ENCODE measurements around the gene PALLD. TPM values are rescaled to one million over a fixed set of nuclear protein-coding genes. Genes with fewer than 3 reads are reported as not detected.

The PALLD gene
- total and polyA plus RNA-seq, 2 of the 13 experiments (the other 11 are each of a cell fraction or from before 2014, with no cell fraction given): 0.50 to 1.5 TPM

DNA sequence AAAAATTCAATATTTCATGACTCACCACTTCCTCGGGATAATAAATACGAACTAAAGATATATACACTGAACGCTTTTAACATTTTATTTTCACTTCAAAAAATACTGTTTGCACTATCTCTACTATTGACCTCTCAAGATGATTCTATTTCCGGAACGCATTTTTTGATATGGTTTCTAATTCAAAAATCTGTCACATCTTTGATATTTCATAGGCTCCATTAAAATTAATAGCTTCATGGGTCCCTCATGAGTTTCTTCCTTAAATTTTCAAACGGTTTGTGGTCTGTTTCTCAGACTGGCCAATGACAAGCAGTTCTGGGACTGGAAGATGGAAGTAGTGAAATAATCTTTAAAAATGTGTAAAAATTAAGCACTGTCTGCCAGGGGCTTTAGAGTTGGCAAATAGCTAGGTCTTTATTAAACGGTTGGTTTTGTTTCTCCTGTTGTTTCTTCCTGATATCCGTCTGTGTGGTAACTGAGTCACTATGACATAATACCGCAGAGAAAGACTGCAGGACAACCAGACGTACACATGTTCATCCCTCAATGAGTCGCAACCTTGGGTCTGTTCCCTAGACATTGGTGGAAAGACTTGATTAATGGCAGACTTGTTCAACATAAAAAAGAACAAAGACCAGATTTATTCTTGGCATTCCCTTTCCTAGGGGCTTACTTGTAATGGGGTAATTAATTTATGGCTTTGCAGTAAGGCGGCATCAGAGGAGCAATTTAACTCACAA is 133.8 kb downstream of the PALLD start:
- Histone ChIP-seq H3K27me3 (ENCODE audit: control insufficient read depth in 1 of 2, insufficient read depth in 2 of 2, low read length in 2 of 2) (peaks cover 0 to 24% of the 10 kb centered on the region in 2 experiments; a peak in 4 of 5 replicates), H3K79me2 (ENCODE audit: insufficient read depth, low read length) (no peaks in the 10 kb centered on the region), H3K9me3 (ENCODE audit: low read length) (no peaks in the 10 kb centered on the region), H3K9ac (ENCODE audit: insufficient read depth, low read depth, low read length) (no peak overlapping the region), H3K36me3 (replicated peaks in 1 of 2; ENCODE audit: control insufficient read depth in 1 of 2, insufficient read depth in 2 of 2, low read length in 2 of 2) (no peaks in the 10 kb centered on the region), H3K4me1 (ENCODE audit: insufficient read depth, low read length) (0 out of 2 replicates have a peak, but pooled peaks cover 10% of the 10 kb centered on the region), H3K4me3 (replicated peaks in 1 of 3; ENCODE audit: insufficient read depth in 1 of 3, low read depth in 2 of 3, low read length in 3 of 3) (no peak overlapping the region), H2AFZ (ENCODE audit: low read length) (no peak overlapping the region), H4K20me1 (ENCODE audit: insufficient read depth, low read length) (no peaks in the 10 kb centered on the region), H3K27ac (ENCODE audit: extremely low read length, insufficient read depth, low read length) (no peak overlapping the region), H3K4me2 (ENCODE audit: low read depth, low read length) (no peak overlapping the region)
- FAIRE-seq (no peak), ATAC-seq (no peak), DNase-seq (ENCODE audit: low spot score) (no peak)
- no TSS peak for BruUV-seq (replicated peaks)
- WGBS (ENCODE audit: low lambda C conversion rate): 54% methylated on average over 12 of the region's 12 CpGs
- in situ Hi-C loops (cut with HindIII; ENCODE audit: extremely low pct_ligation_motif_present, low pct_unique_long_range_greater_than_20kb) (no loop called here), intact Hi-C loops (cut with micrococcal nuclease; ENCODE audit: unreplicated experiment) (no loop called here)
- ChIA-PET CTCF (ENCODE audit: low intra/inter-chr PET ratio, low total read pairs) (no interaction called here), POLR2A (no interaction called here)
- no peak for TF ChIP-seq ZNF224 (CRISPR knock-in tag; IDR thresholded peaks at IDR 0.05)
- TF ChIP-seq ZBTB1 (CRISPR knock-in tag; IDR thresholded peaks at IDR 0.05; ENCODE audit: borderline replicate concordance): no peak
- no peak for TF ChIP-seq ZNF768 (CRISPR knock-in tag; IDR thresholded peaks at IDR 0.05)
- TF ChIP-seq, protein P1, sequence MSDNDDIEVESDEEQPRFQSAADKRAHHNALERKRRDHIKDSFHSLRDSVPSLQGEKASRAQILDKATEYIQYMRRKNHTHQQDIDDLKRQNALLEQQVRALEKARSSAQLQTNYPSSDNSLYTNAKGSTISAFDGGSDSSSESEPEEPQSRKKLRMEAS (IDR thresholded peaks at IDR 0.05): no peak
- TF ChIP-seq, protein P2, sequence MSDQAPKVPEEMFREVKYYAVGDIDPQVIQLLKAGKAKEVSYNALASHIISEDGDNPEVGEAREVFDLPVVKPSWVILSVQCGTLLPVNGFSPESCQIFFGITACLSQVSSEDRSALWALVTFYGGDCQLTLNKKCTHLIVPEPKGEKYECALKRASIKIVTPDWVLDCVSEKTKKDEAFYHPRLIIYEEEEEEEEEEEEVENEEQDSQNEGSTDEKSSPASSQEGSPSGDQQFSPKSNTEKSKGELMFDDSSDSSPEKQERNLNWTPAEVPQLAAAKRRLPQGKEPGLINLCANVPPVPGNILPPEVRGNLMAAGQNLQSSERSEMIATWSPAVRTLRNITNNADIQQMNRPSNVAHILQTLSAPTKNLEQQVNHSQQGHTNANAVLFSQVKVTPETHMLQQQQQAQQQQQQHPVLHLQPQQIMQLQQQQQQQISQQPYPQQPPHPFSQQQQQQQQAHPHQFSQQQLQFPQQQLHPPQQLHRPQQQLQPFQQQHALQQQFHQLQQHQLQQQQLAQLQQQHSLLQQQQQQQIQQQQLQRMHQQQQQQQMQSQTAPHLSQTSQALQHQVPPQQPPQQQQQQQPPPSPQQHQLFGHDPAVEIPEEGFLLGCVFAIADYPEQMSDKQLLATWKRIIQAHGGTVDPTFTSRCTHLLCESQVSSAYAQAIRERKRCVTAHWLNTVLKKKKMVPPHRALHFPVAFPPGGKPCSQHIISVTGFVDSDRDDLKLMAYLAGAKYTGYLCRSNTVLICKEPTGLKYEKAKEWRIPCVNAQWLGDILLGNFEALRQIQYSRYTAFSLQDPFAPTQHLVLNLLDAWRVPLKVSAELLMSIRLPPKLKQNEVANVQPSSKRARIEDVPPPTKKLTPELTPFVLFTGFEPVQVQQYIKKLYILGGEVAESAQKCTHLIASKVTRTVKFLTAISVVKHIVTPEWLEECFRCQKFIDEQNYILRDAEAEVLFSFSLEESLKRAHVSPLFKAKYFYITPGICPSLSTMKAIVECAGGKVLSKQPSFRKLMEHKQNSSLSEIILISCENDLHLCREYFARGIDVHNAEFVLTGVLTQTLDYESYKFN (CRISPR knock-in tag; conservative IDR thresholded peaks at IDR 0.05): no peak
- TF ChIP-seq, protein P3, sequence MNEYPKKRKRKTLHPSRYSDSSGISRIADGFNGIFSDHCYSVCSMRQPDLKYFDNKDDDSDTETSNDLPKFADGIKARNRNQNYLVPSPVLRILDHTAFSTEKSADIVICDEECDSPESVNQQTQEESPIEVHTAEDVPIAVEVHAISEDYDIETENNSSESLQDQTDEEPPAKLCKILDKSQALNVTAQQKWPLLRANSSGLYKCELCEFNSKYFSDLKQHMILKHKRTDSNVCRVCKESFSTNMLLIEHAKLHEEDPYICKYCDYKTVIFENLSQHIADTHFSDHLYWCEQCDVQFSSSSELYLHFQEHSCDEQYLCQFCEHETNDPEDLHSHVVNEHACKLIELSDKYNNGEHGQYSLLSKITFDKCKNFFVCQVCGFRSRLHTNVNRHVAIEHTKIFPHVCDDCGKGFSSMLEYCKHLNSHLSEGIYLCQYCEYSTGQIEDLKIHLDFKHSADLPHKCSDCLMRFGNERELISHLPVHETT (CRISPR knock-in tag; conservative IDR thresholded peaks at IDR 0.05): no peak
- TF ChIP-seq, protein P4, sequence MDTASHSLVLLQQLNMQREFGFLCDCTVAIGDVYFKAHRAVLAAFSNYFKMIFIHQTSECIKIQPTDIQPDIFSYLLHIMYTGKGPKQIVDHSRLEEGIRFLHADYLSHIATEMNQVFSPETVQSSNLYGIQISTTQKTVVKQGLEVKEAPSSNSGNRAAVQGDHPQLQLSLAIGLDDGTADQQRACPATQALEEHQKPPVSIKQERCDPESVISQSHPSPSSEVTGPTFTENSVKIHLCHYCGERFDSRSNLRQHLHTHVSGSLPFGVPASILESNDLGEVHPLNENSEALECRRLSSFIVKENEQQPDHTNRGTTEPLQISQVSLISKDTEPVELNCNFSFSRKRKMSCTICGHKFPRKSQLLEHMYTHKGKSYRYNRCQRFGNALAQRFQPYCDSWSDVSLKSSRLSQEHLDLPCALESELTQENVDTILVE (CRISPR knock-in tag; IDR thresholded peaks at IDR 0.05): no peak
- TF ChIP-seq CREB1 (IDR thresholded peaks at IDR 0.05): no peak
- no peak for TF ChIP-seq CREB1 (CRISPR knock-in tag; IDR thresholded peaks at IDR 0.05)
- TF ChIP-seq PCBP1 (IDR thresholded peaks at IDR 0.05; ENCODE audit: borderline replicate concordance, low read depth, low read length): no peak
- TF ChIP-seq NFRKB (IDR thresholded peaks at IDR 0.05): no peak
- TF ChIP-seq, protein P5, sequence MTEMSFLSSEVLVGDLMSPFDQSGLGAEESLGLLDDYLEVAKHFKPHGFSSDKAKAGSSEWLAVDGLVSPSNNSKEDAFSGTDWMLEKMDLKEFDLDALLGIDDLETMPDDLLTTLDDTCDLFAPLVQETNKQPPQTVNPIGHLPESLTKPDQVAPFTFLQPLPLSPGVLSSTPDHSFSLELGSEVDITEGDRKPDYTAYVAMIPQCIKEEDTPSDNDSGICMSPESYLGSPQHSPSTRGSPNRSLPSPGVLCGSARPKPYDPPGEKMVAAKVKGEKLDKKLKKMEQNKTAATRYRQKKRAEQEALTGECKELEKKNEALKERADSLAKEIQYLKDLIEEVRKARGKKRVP (CRISPR knock-in tag; IDR thresholded peaks at IDR 0.05): no peak
- TF ChIP-seq, protein P6, sequence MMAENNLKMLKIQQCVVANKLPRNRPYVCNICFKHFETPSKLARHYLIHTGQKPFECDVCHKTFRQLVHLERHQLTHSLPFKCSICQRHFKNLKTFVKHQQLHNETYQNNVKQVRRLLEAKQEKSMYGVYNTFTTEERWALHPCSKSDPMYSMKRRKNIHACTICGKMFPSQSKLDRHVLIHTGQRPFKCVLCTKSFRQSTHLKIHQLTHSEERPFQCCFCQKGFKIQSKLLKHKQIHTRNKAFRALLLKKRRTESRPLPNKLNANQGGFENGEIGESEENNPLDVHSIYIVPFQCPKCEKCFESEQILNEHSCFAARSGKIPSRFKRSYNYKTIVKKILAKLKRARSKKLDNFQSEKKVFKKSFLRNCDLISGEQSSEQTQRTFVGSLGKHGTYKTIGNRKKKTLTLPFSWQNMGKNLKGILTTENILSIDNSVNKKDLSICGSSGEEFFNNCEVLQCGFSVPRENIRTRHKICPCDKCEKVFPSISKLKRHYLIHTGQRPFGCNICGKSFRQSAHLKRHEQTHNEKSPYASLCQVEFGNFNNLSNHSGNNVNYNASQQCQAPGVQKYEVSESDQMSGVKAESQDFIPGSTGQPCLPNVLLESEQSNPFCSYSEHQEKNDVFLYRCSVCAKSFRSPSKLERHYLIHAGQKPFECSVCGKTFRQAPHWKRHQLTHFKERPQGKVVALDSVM (CRISPR knock-in tag; IDR thresholded peaks at IDR 0.05): no peak
